Neutrophil (primary cell): ENCODE data around the gene GGT6.

Source experiments
- H3K27ac ChIP-seq: fragments of 200-600 bp; sonication (generic); 2 replicates; pipeline ENCODE4 v1.5.1; 2016; ENCODE audit warnings: mild to moderate bottlenecking, moderate library complexity
- H3K27me3 ChIP-seq: fragments of 200-600 bp; sonication (generic); 2 replicates; pipeline ENCODE4 v1.6.0; 2016; ENCODE audit warnings: mild to moderate bottlenecking
- H3K36me3 ChIP-seq: fragments of 200-600 bp; sonication (generic); 2 replicates; pipeline ENCODE4 v1.5.1; 2017
- H3K4me1 ChIP-seq, 2 experiments: fragments of 200-600 bp in 1 of 2; sonication (generic) in 1 of 2; 1 replicate in 1 of 2; 2 replicates in 1 of 2; pipeline versions ENCODE4 v1.5.1 to v1.6.1; 2013 to 2016; ENCODE audit warnings: low read depth in 1 of 2, low read length in 1 of 2, mild to moderate bottlenecking in 1 of 2, moderate library complexity in 1 of 2; ENCODE audit not compliant: control insufficient read depth in 1 of 2, insufficient read depth in 1 of 2
- H3K4me3 ChIP-seq, 2 experiments: fragments of 200-600 bp in 1 of 2; sonication (generic) in 1 of 2; 1 replicate in 1 of 2; 2 replicates in 1 of 2; pipeline ENCODE4 v1.5.1; 2013 to 2016; ENCODE audit warnings: low read depth in 1 of 2, low read length in 1 of 2, mild to moderate bottlenecking in 1 of 2, moderate library complexity in 1 of 2
- H3K9me3 ChIP-seq: fragments of 200-600 bp; sonication (generic); 2 replicates; pipeline ENCODE4 v1.5.1; 2016
- CTCF ChIP-seq: fragments of 200-600 bp; sonication (generic); IDR thresholded peaks from 2 replicates; pipeline ENCODE4 v1.5.1; 2016; ENCODE audit warnings: antibody characterized with exemption

The GGT6 gene

GRCh38 chr17:4516735-4517134, 43.6 kb downstream of the GGT6 start:
- Histone ChIP-seq H3K4me3 (no peak overlapping the region), H3K9me3 (no peaks in the 10 kb centered on the region), H3K27ac (no peak overlapping the region), H3K4me1 (no peaks in the 10 kb centered on the region), H3K36me3 (no peaks in the 10 kb centered on the region), H3K27me3 (no peaks in the 10 kb centered on the region)
- TF ChIP-seq CTCF: no peak

DNA sequence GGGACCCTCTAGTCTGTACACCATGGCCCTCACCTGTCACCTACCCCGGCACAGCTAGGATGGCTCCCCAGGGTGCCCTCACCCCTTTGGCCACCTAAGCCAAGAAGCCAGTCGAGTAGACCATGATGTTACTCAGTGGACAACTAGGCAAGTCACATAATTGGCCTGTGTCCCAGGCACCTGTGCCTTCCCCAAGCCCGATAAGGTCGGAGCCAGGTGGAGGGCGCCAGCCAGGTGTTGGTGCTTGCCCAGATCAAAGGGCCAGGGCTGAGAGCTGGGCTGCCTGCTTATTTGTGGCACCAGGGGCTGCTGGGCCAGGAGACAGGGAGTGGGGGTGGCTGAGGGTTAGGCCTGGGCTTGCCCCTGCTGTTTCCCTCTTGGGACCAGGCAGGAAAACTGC, 44.9 kb downstream of the GGT6 start:
- Histone ChIP-seq H3K4me1 (peaks cover 0 to 1% of the 10 kb centered on the region in 2 experiments), H3K36me3 (no peaks in the 10 kb centered on the region), H3K27ac (no peak overlapping the region), H3K4me3 (no peak overlapping the region), H3K27me3 (no peaks in the 10 kb centered on the region), H3K9me3 (no peaks in the 10 kb centered on the region)
- no peak for TF ChIP-seq CTCF

DNA sequence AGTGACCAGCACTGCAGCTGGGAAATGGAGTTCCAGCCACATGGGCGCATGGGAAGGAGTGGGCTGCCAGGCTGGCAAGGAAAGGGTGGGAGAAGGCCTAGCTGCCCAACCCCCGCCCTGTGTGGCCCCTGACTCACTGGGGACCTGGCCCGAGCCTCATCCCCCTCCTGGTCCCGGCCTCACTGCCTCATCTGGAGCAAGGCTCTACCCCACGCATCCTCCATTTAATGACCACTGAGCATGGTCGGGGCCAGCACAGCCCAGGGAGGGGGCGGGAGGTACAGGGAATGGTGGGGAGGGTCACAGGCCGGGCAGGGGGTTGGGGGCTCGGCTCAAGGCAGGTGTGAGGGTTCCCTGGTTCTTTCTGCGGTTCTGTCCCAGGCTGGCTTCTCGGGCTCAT, 45.6 kb downstream of the GGT6 start:
- Histone ChIP-seq H3K27ac (no peak overlapping the region), H3K4me3 (no peak overlapping the region), H3K9me3 (no peaks in the 10 kb centered on the region), H3K36me3 (no peaks in the 10 kb centered on the region), H3K4me1 (peaks cover 0 to 8% of the 10 kb centered on the region in 2 experiments), H3K27me3 (no peaks in the 10 kb centered on the region)
- no peak for TF ChIP-seq CTCF

DNA sequence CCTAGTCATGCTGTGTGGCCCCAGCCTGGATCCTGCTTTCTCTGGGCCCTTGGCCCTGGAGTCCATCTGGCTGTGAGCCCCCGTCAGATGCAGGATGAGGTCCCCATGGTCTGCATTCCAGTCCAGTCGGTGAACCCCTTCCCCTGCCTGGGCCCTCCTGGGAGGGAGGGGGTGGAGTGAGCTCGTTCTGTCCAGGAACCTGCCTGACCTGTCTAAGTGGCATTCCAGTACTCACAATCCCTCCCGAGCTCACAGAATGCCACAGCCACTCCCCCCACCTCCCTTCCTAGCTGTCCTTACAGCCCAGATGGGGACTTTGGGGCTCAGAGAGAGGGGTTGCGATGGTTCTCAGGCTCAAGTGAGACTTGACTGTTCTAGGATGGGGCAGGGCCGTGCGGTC, 46.2 kb downstream of the GGT6 start:
- Histone ChIP-seq H3K27ac (no peak overlapping the region), H3K36me3 (no peaks in the 10 kb centered on the region), H3K27me3 (no peaks in the 10 kb centered on the region), H3K4me1 (peaks cover 5 to 14% of the 10 kb centered on the region in 2 experiments), H3K4me3 (no peak overlapping the region), H3K9me3 (no peaks in the 10 kb centered on the region)
- no peak for TF ChIP-seq CTCF

DNA sequence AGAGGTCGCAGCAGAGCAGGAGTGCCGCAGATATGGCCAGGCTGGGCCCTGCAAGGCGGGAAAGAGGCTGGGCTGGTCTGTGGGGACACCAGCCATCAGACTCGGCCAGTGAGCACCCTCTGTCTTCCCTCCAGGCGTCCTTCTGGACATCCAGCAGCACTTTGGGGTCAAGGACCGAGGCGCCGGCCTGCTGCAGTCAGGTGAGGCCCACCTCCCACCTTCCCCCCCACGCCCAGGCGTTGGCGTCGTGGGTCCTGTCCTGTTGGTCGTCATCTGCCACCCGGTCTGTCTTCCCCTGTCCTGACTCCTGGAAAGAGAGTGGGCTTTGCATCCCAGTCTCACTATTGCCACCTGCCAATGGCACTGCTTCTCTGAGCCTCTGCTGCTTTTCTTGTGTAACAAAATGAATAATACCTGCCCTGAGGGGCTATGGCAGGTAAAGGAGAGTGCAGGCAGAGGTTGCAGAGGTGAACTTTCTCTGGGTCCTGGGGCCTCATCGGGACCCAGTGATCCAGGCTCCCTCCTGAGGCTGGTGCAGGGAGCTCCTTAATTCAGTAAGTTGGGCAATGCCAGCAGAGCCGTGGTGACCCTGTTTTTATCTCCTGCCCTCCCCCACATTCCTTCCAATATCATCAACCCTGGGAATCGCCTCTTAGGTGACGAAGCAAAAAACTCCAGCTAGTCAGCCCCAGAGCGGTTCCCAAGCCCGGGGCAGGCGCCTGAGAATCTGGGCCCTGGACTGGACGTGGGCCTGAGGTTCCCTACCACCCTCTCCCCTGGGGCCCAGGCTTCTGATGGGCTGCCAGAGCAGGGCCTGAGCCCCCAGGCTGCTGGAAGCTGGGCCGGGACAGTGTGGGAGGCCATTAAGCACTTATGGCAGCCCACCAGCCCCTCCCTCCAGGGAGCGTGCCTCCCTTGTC, 47.0 kb downstream of the GGT6 start:
- H3K4me1 ChIP-seq: peaks cover 5 to 17% of the 10 kb centered on the region in 2 experiments
- H3K36me3 ChIP-seq: no peaks in the 10 kb centered on the region
- H3K9me3 ChIP-seq: no peaks in the 10 kb centered on the region
- H3K4me3 ChIP-seq: no peak overlapping the region
- TF ChIP-seq CTCF: no peak
- no peak overlapping the region for H3K27ac ChIP-seq
- no peaks in the 10 kb centered on the region for H3K27me3 ChIP-seq
